ENCODE data around the gene CCT3. TPM values are rescaled to one million over a fixed set of nuclear protein-coding genes. Genes with fewer than 3 reads are reported as not detected.
A peak's percentile ranks its signal among the peaks of the same experiment; 100 is the strongest.

Gene CCT3
- total RNA-seq, 1 donor from 2014 or later = 347 TPM

- DNase-seq = peak; percentile 59
- Mint-ChIP-seq H3K4me1 (ENCODE audit: low read depth, unreplicated experiment) (peaks cover 3% of the 10 kb centered on the region), H3K9me3 (ENCODE audit: unreplicated experiment) (peaks cover 2% of the 10 kb centered on the region), H3K27ac (ENCODE audit: unreplicated experiment) (no peak within 1 kb of the TSS), H3K4me3 (ENCODE audit: unreplicated experiment) (peak within 1 kb of the TSS; percentile 64), H3K36me3 (ENCODE audit: unreplicated experiment) (no peaks in the 10 kb centered on the region), H3K27me3 (ENCODE audit: unreplicated experiment) (peaks cover 7% of the 10 kb centered on the region)
- no peak for TF ChIP-seq CTCF (IDR thresholded peaks at IDR 0.05; ENCODE audit: partially characterized antibody, unreplicated experiment)
Observed at GRCh38 chr1:156368889-156369684, 31.0 kb upstream of the CCT3 start, which contains the start of gene RHBG. RHBG (plus strand) TSS chr1:156369211; CDS start chr1:156369250, 39 bp downstream.

DNA sequence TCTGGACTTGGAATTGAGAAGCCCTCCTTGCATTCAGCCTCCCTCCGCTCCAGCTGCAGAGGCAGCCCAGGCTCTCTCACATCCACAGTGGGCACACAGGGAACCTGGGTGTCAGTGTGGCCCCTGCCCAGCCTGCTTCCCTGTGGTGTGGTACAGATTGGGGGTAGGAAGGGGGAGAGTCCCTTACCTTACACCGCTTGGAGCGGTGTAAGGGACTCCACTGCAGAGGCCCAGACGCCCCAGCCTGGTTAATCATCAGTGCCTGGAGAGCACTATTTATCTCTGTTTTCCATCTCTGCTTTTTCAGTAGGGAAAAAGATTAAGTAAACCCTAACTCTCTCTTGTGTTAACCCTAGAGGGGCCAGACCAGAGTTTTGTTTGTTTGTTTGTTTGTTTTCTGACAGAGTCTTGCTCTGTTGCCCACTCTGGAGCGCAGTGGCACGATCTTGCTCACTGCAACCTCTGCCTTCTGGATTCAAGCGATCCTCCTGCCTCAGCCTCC lies 30.1 kb upstream of the CCT3 start:
- peaks cover 3% of the 10 kb centered on the region for H3K4me1 Mint-ChIP-seq (ENCODE audit: low read depth, unreplicated experiment)
- no peak overlapping the region for H3K27ac Mint-ChIP-seq (ENCODE audit: unreplicated experiment)
- no peak for TF ChIP-seq CTCF (IDR thresholded peaks at IDR 0.05; ENCODE audit: partially characterized antibody, unreplicated experiment)
- H3K4me3 Mint-ChIP-seq (ENCODE audit: unreplicated experiment) = no peak overlapping the region
- no peak for DNase-seq
- H3K9me3 Mint-ChIP-seq (ENCODE audit: unreplicated experiment) = peaks cover 2% of the 10 kb centered on the region
- H3K27me3 Mint-ChIP-seq (ENCODE audit: unreplicated experiment) = peaks cover 7% of the 10 kb centered on the region
- H3K36me3 Mint-ChIP-seq (ENCODE audit: unreplicated experiment) = no peaks in the 10 kb centered on the region

DNA sequence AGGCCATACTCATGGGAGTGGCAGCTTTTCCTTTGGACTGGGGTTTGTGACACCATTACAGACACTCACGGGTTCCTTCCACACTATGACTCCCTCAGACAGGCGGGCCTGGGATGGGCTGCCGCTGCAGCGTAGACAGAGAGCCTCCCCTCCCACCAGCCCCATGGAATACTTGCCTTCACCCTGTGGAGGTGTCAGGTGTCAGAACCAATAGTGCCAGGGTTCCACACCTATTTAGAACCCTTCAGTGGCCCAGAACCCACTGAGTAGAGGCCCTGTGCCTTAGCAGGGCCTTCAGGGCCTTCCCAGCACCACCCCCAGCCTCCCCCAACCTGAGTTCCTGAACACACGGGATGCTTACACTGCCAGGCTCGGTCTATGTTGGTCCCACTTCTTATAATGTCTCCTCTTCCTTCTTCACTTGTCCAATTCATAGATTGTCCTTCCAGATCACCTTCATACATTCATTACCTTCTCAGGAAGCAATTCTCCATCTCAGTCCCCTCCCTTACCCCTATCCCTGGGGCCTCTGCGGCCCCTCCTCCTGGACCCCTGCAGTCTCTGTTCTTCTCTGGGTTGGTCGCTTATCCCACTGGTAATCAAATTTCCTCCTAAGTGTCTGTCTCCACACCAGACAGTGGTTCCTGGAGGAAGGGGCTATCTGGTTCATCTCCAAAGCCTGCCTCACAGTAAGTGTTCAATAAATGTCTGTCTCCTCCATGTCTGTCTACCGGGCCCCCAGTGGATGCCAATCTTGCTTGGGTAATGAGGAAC lies 29.5 kb upstream of the CCT3 start:
- TF ChIP-seq CTCF (IDR thresholded peaks at IDR 0.05; ENCODE audit: partially characterized antibody, unreplicated experiment) = no peak
- Mint-ChIP-seq H3K9me3 (ENCODE audit: unreplicated experiment) (peaks cover 2% of the 10 kb centered on the region), H3K27ac (ENCODE audit: unreplicated experiment) (no peak overlapping the region), H3K27me3 (ENCODE audit: unreplicated experiment) (peaks cover 7% of the 10 kb centered on the region), H3K4me3 (ENCODE audit: unreplicated experiment) (no peak overlapping the region), H3K36me3 (ENCODE audit: unreplicated experiment) (no peaks in the 10 kb centered on the region), H3K4me1 (ENCODE audit: low read depth, unreplicated experiment) (peaks cover 3% of the 10 kb centered on the region)
- DNase-seq = no peak

DNA sequence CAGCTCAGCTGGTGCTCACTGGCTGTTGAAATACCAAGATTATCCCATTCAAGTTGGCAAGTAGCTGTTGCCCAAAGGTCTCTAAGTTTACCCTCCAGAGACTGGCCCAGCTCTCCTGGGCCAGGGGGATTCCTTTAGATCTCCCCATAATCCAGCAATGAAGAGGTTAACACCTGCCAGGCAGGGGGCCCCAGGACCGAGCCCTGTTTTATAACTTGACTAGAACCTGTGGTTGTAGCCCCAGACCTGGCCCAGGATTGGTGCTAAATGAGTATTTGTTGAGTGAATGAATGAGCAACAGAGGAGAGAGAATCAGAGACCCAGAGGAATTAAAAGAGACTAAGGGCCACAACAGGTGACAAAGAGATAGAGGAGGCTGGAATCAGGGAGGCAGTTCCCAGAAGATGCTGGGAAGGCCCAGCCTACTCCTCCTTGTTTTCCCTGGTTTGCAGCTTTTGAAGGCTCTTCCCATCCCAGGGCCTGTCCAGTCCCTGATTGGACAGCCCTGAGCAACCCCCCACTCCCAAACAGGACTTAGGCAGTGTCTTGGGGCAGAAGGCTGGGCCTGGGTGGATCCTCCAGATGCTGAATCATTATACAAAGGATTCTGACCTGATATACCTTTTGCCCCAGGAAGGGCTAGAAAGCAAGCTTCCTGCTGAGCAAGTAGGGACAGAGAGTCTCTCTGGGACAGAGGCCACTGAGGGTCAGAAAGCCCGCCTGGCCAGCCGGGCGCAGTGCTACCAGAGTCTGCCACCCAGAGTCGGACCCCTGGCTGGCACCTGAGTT lies 28.5 kb upstream of the CCT3 start:
- no peak for DNase-seq
- Mint-ChIP-seq H3K36me3 (ENCODE audit: unreplicated experiment) (no peaks in the 10 kb centered on the region), H3K4me1 (ENCODE audit: low read depth, unreplicated experiment) (no peaks in the 10 kb centered on the region), H3K9me3 (ENCODE audit: unreplicated experiment) (no peaks in the 10 kb centered on the region), H3K4me3 (ENCODE audit: unreplicated experiment) (no peak overlapping the region), H3K27ac (ENCODE audit: unreplicated experiment) (no peak overlapping the region), H3K27me3 (ENCODE audit: unreplicated experiment) (peaks cover 4% of the 10 kb centered on the region)
- no peak for TF ChIP-seq CTCF (IDR thresholded peaks at IDR 0.05; ENCODE audit: partially characterized antibody, unreplicated experiment)
